ENCODE measurements around the gene CRHR2. TPM values are rescaled to one million over a fixed set of nuclear protein-coding genes. Genes with fewer than 3 reads are reported as not detected.

CRHR2 gene
- total RNA-seq, 1 experiment from 2014 or later = not detected

- DNase-seq (ENCODE audit: low spot score) = no peak
- ChIA-PET CTCF (no interaction called here), POLR2A (ENCODE audit: low non-redundant PET) (no interaction called here)
- Histone ChIP-seq H3K36me3 (ENCODE audit: insufficient read depth, low read length, poor library complexity, severe bottlenecking) (no peaks in the 10 kb centered on the region), H3K9me3 (ENCODE audit: low read depth, low read length, poor library complexity, severe bottlenecking) (no peaks in the 10 kb centered on the region), H3K27ac (ENCODE audit: low read depth, low read length, poor library complexity, severe bottlenecking) (no peak overlapping the region), H3K4me3 (ENCODE audit: low read depth, low read length, poor library complexity, severe bottlenecking) (no peak overlapping the region), H3K4me1 (ENCODE audit: insufficient read depth, low read length, poor library complexity, severe bottlenecking) (no peaks in the 10 kb centered on the region), H3K27me3 (replicated peaks; ENCODE audit: insufficient read depth, low read depth, low read length, poor library complexity) (no peaks in the 10 kb centered on the region)
- no TSS peak for BruUV-seq (replicated peaks)
- TF ChIP-seq CTCF (conservative IDR thresholded peaks at IDR 0.05; ENCODE audit: low read depth, low read length) (no peak), EZH2 (IDR thresholded peaks at IDR 0.05; ENCODE audit: borderline replicate concordance, low read depth, low read length, poor library complexity, severe bottlenecking) (no peak)
- intact Hi-C loops (cut with micrococcal nuclease; ENCODE audit: unreplicated experiment) = no loop called here
Observed at GRCh38 chr7:30710669-30711068, 28.4 kb upstream of the CRHR2 start.

GRCh38 chr7:30709549-30709948 lies 27.3 kb upstream of the CRHR2 start:
- ChIA-PET CTCF (no interaction called here), POLR2A (ENCODE audit: low non-redundant PET) (no interaction called here)
- no peaks in the 10 kb centered on the region for H3K27me3 ChIP-seq (replicated peaks; ENCODE audit: insufficient read depth, low read depth, low read length, poor library complexity)
- intact Hi-C loops (cut with micrococcal nuclease; ENCODE audit: unreplicated experiment) = no loop called here
- H3K36me3 ChIP-seq (ENCODE audit: insufficient read depth, low read length, poor library complexity, severe bottlenecking) = no peaks in the 10 kb centered on the region
- BruUV-seq (replicated peaks) = no TSS peak
- H3K27ac ChIP-seq (ENCODE audit: low read depth, low read length, poor library complexity, severe bottlenecking) = no peak overlapping the region
- no peaks in the 10 kb centered on the region for H3K4me1 ChIP-seq (ENCODE audit: insufficient read depth, low read length, poor library complexity, severe bottlenecking)
- DNase-seq (ENCODE audit: low spot score) = no peak
- H3K4me3 ChIP-seq (ENCODE audit: low read depth, low read length, poor library complexity, severe bottlenecking) = no peak overlapping the region
- no peaks in the 10 kb centered on the region for H3K9me3 ChIP-seq (ENCODE audit: low read depth, low read length, poor library complexity, severe bottlenecking)
- TF ChIP-seq CTCF (conservative IDR thresholded peaks at IDR 0.05; ENCODE audit: low read depth, low read length) (no peak), EZH2 (IDR thresholded peaks at IDR 0.05; ENCODE audit: borderline replicate concordance, low read depth, low read length, poor library complexity, severe bottlenecking) (no peak)

- POLR2A ChIA-PET (ENCODE audit: low non-redundant PET) = no interaction called here
- Histone ChIP-seq H3K36me3 (ENCODE audit: insufficient read depth, low read length, poor library complexity, severe bottlenecking) (no peaks in the 10 kb centered on the region), H3K4me3 (ENCODE audit: low read depth, low read length, poor library complexity, severe bottlenecking) (no peak overlapping the region), H3K9me3 (ENCODE audit: low read depth, low read length, poor library complexity, severe bottlenecking) (no peaks in the 10 kb centered on the region), H3K4me1 (ENCODE audit: insufficient read depth, low read length, poor library complexity, severe bottlenecking) (no peaks in the 10 kb centered on the region), H3K27ac (ENCODE audit: low read depth, low read length, poor library complexity, severe bottlenecking) (no peak overlapping the region), H3K27me3 (replicated peaks; ENCODE audit: insufficient read depth, low read depth, low read length, poor library complexity) (no peaks in the 10 kb centered on the region)
- TF ChIP-seq CTCF (conservative IDR thresholded peaks at IDR 0.05; ENCODE audit: low read depth, low read length) = no peak
- TF ChIP-seq EZH2 (IDR thresholded peaks at IDR 0.05; ENCODE audit: borderline replicate concordance, low read depth, low read length, poor library complexity, severe bottlenecking) = no peak
- CTCF ChIA-PET = no interaction called here
- DNase-seq (ENCODE audit: low spot score) = no peak
- intact Hi-C loops (cut with micrococcal nuclease; ENCODE audit: unreplicated experiment) = no loop called here
- BruUV-seq (replicated peaks) = no TSS peak
Observed at GRCh38 chr7:30708983-30709382, 26.7 kb upstream of the CRHR2 start.

Measured in A673 (cell line).